A549 (cell line): ENCODE data around the gene TUBGCP6. TPM values are rescaled to one million over a fixed set of nuclear protein-coding genes. Genes with fewer than 3 reads are reported as not detected.

Experiments used
- ATAC-seq, 2 experiments: fragments of 200-7000 bp in 1 of 2; fragments of >200 bp in 1 of 2; cut with Nextera tagmentation in 1 of 2; cut with Tn5 transposase in 1 of 2; 3 replicates each; pipeline versions ENCODE4 v1.8.0 to v1.9.1; 2018 to 2020; ENCODE audit warnings: mild to moderate bottlenecking in 1 of 2, moderate library complexity in 1 of 2
- CTCF ChIA-PET: fragments of 300-600 bp; sonication (Branson Sonifier 250); formaldehyde crosslinking; extraction: SDS; loops from one replicate; lab custom pipeline; 2021; ENCODE audit warnings: antibody characterized with exemption, inconsistent platforms; lab: Yijun Ruan, JAX
- POLR2A ChIA-PET: fragments of 350-600 bp; formaldehyde crosslinking; extraction: SDS; loops from one replicate; lab custom pipeline; 2021; ENCODE audit warnings: antibody characterized with exemption, inconsistent platforms; lab: Yijun Ruan, JAX
- DNase-seq, 2 experiments: peaks; one replicate each; pipeline versions ENCODE4 v3.0.0 to v3.0.0-alpha.2; 2011 to 2016; ENCODE audit warnings: low read depth in 1 of 2, low spot score in 1 of 2
- FAIRE-seq: peaks from 2 replicates; lab custom pipeline; 2011; peaks lifted over from hg19 to GRCh38; lab: Jason Lieb, UNC
- H3K27ac ChIP-seq, 2 experiments: fragments of >200 bp; sonication (Bioruptor Twin); formaldehyde crosslinking; 3 replicates each; pipeline ENCODE4 v1.5.1; 2016 to 2017
- H3K4me1 ChIP-seq: fragments of >200 bp; sonication (Bioruptor Twin); formaldehyde crosslinking; 3 replicates; pipeline ENCODE4 v1.6.1; 2016
- H3K4me2 ChIP-seq: fragments of >200 bp; sonication (Bioruptor Twin); formaldehyde crosslinking; 3 replicates; pipeline ENCODE4 v1.6.1; 2016
- H3K4me3 ChIP-seq: fragments of >200 bp; sonication (Bioruptor Twin); formaldehyde crosslinking; 3 replicates; pipeline ENCODE4 v1.5.1; 2016
- H3K9me3 ChIP-seq: fragments of >200 bp; sonication (Bioruptor Twin); formaldehyde crosslinking; 3 replicates; pipeline ENCODE4 v1.6.1; 2016
- CHD2 ChIP-seq: fragments of 150-350 bp; IDR thresholded peaks from 2 replicates; pipeline ENCODE4 v1.6.1; 2014; ENCODE audit warnings: low read length; ENCODE audit not compliant: partially characterized antibody
- CHD4 ChIP-seq: fragments of 200-600 bp; sonication (generic); IDR thresholded peaks from 2 replicates; pipeline ENCODE4 v1.6.1; 2016; ENCODE audit warnings: antibody characterized with exemption, mild to moderate bottlenecking, borderline replicate concordance
- CTCF ChIP-seq: fragments of >200 bp; sonication (Bioruptor Twin); formaldehyde crosslinking; IDR thresholded peaks from 3 replicates; pipeline ENCODE4 v1.5.1; 2016
- FOSL2 ChIP-seq, 2 experiments: fragments of 450-650 bp in 1 of 2; fragments of >200 bp in 1 of 2; sonication (Bioruptor Twin) in 1 of 2; formaldehyde crosslinking; IDR thresholded peaks; 2 replicates each; pipeline versions ENCODE4 v1.5.0 to v1.6.1; 2016 to 2020; ENCODE audit warnings: mild to moderate bottlenecking in 1 of 2, moderate library complexity in 1 of 2
- HOXB13 ChIP-seq: fragments of 250-450 bp; sonication (Bioruptor Pico); IDR thresholded peaks from 2 replicates; pipeline ENCODE4 v1.5.0; 2020; ENCODE audit warnings: low read depth, mild to moderate bottlenecking, moderate library complexity
- JUN ChIP-seq, 2 experiments: fragments of >200 bp; sonication (Bioruptor Twin); formaldehyde crosslinking; IDR thresholded peaks; 2 replicates in 1 of 2; 3 replicates in 1 of 2; pipeline ENCODE4 v1.6.1; 2016 to 2017
- MYC ChIP-seq: IDR thresholded peaks from 2 replicates; pipeline ENCODE4 v1.6.1; 2012; ENCODE audit warnings: mild to moderate bottlenecking, inconsistent platforms, low read length, improper control_type of control experiment, borderline replicate concordance
- PBX3 ChIP-seq: IDR thresholded peaks from 2 replicates; pipeline ENCODE4 v1.6.1; 2012
- RAD21 ChIP-seq, 2 experiments: fragments of >200 bp in 1 of 2; sonication (Bioruptor Twin) in 1 of 2; formaldehyde crosslinking in 1 of 2; IDR thresholded peaks in 1 of 2; conservative IDR thresholded peaks in 1 of 2; 2 replicates in 1 of 2; 3 replicates in 1 of 2; pipeline ENCODE4 v1.6.1; 2012 to 2018; ENCODE audit warnings: inconsistent platforms in 1 of 2
- SMC3 ChIP-seq: fragments of >200 bp; sonication (Bioruptor Twin); formaldehyde crosslinking; IDR thresholded peaks from 3 replicates; pipeline ENCODE4 v1.6.1; 2018; ENCODE audit warnings: inconsistent platforms
- SREBF2 ChIP-seq: fragments of 450-650 bp; IDR thresholded peaks from 2 replicates; pipeline ENCODE4 v1.6.1; 2014; ENCODE audit warnings: mild to moderate bottlenecking, moderate library complexity
- TFCP2L1 ChIP-seq: fragments of 250-450 bp; sonication (Bioruptor Pico); IDR thresholded peaks from 2 replicates; pipeline ENCODE4 v1.5.0; 2021; ENCODE audit warnings: mild to moderate bottlenecking
- TP53 ChIP-seq: fragments of 250-450 bp; sonication (Bioruptor Pico); IDR thresholded peaks from 2 replicates; pipeline ENCODE4 v1.5.0; 2021; ENCODE audit warnings: mild to moderate bottlenecking, moderate library complexity
- ZFP36 ChIP-seq: fragments of 450-650 bp; IDR thresholded peaks from 2 replicates; pipeline ENCODE4 v1.6.1; 2014; ENCODE audit warnings: borderline replicate concordance; ENCODE audit not compliant: partially characterized antibody
- WGBS: methylation state at CpG from one replicate; pipeline ENCODE4 v1.1.6; 2017; ENCODE audit errors: missing lambda C conversion rate; 5-methylcytosine and 5-hydroxymethylcytosine counted together
- polyA plus RNA-seq, 4 experiments: library from polyadenylated mRNA; depleted of rRNA in 3 of 4; stranded (reverse); fragments of >200 nt; fragmentation: RNase III in 1 of 4; extraction: RNeasy Plus Mini Kit Qiagen cat#74134 plus additional on column Dnase treatment in 1 of 4; gene quantifications; 2 replicates in 3 of 4; 3 replicates in 1 of 4; pipeline ENCODE4 v1.2.3, GENCODE V29; 2011 to 2017
- TF ChIP-seq, protein P1 (sequence below): fragments of >200 bp; sonication (Bioruptor Twin); formaldehyde crosslinking; IDR thresholded peaks from 3 replicates; pipeline ENCODE4 v1.6.1; 2016
- TF ChIP-seq, protein P2 (sequence below): IDR thresholded peaks from 2 replicates; pipeline ENCODE4 v1.6.1; 2012

Gene TUBGCP6
- polyA plus RNA-seq, 2 of the 4 experiments (the other 2 are of a cell fraction): 6.5 to 14.2 TPM

- FAIRE-seq: no peak
- no peak overlapping the region for H3K27ac ChIP-seq
- ATAC-seq: peak; percentile 77 to 78
- POLR2A ChIA-PET: no interaction called here
- CTCF ChIA-PET: interaction anchor here (1.0 to 3.2 kb wide), 3 partner anchors 11 to 61 kb away, joined by 3 to 18 read pairs (median 3); no protein-coding TSS in a partner anchor
- TF ChIP-seq CTCF (peak; percentile 66), RAD21 (conservative IDR thresholded peaks at IDR 0.05 in 1 of 2, IDR thresholded peaks at IDR 0.05 in 1 of 2) (peak; percentile 54 to 56), TFCP2L1 (CRISPR knock-in tag) (no peak), CHD4 (no peak), SMC3 (peak; percentile 63; the same call in 2 of the 3 replicates)
- no peaks in the 10 kb centered on the region for H3K4me1 ChIP-seq
- 58% methylated on average over 20 of the region's 20 CpGs for WGBS
- H3K4me2 ChIP-seq: no peak overlapping the region
- H3K4me3 ChIP-seq: no peak overlapping the region
- DNase-seq: peak; percentile 52 to 58
- no peaks in the 10 kb centered on the region for H3K9me3 ChIP-seq
These were observed 34.9 kb downstream of the TUBGCP6 start for GRCh38 chr22:50209893-50210292.

- Histone ChIP-seq H3K4me3 (no peak overlapping the region), H3K4me1 (no peaks in the 10 kb centered on the region), H3K4me2 (no peak overlapping the region), H3K9me3 (no peaks in the 10 kb centered on the region), H3K27ac (no peak overlapping the region)
- TF ChIP-seq CHD2 (no peak), PBX3 (no peak), TFCP2L1 (CRISPR knock-in tag) (no peak), MYC (no peak), FOSL2 (IDR thresholded peaks at IDR 0.05) (no peak), FOSL2 (CRISPR knock-in tag; IDR thresholded peaks at IDR 0.05) (no peak), HOXB13 (CRISPR knock-in tag) (no peak), SMC3 (no peak), ZFP36 (no peak), TP53 (CRISPR knock-in tag) (no peak), SREBF2 (no peak), JUN (IDR thresholded peaks at IDR 0.05) (no peak)
- TF ChIP-seq, protein P1, sequence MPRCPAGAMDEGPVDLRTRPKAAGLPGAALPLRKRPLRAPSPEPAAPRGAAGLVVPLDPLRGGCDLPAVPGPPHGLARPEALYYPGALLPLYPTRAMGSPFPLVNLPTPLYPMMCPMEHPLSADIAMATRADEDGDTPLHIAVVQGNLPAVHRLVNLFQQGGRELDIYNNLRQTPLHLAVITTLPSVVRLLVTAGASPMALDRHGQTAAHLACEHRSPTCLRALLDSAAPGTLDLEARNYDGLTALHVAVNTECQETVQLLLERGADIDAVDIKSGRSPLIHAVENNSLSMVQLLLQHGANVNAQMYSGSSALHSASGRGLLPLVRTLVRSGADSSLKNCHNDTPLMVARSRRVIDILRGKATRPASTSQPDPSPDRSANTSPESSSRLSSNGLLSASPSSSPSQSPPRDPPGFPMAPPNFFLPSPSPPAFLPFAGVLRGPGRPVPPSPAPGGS: no peak
- TF ChIP-seq, protein P2, sequence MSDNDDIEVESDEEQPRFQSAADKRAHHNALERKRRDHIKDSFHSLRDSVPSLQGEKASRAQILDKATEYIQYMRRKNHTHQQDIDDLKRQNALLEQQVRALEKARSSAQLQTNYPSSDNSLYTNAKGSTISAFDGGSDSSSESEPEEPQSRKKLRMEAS: no peak
- ChIA-PET CTCF (interaction anchor here (0.8 to 4.6 kb wide), 5 partner anchors 18 to 66 kb away, joined by 3 to 32 read pairs (median 4); no protein-coding TSS in a partner anchor), POLR2A (interaction anchor here (0.7 kb wide), 1 partner anchor 60 kb away, joined by 5 read pairs; no protein-coding TSS in a partner anchor)
- WGBS: 64% methylated on average over 10 of the region's 31 CpGs
- peak; percentile 6 to 42; a peak in 5 of 6 replicates for ATAC-seq
- FAIRE-seq: no peak
- DNase-seq: no peak
These were observed 35.6 kb downstream of the TUBGCP6 start for GRCh38 chr22:50208939-50209892.
